KMS-11 (cell line): ENCODE data around the gene ZNF883.
"Not testable (repeated sequence)": the region's sequence is repeated elsewhere in the genome, so short reads cannot be mapped to it uniquely, and the experiment has no call there.

Experiments
- H2AFZ ChIP-seq: fragments of 200-600 bp; sonication (generic); 2 replicates; pipeline ENCODE4 v1.6.1; 2016; ENCODE audit warnings: antibody characterized with exemption, mixed run types, low read depth
- H3K27ac ChIP-seq: fragments of 200-600 bp; sonication (generic); 2 replicates; pipeline ENCODE4 v1.6.1; 2016; ENCODE audit warnings: mild to moderate bottlenecking, mixed run types
- H3K27me3 ChIP-seq: fragments of 200-600 bp; sonication (generic); 2 replicates; pipeline ENCODE4 v1.6.1; 2017; ENCODE audit warnings: mild to moderate bottlenecking, low read depth, mixed run types, moderate library complexity; ENCODE audit not compliant: insufficient read depth
- H3K36me3 ChIP-seq: fragments of 200-600 bp; sonication (generic); 2 replicates; pipeline ENCODE4 v1.6.1; 2017; ENCODE audit warnings: mild to moderate bottlenecking, mixed run types; ENCODE audit not compliant: insufficient read depth
- H3K4me1 ChIP-seq: fragments of 200-600 bp; sonication (generic); 2 replicates; pipeline ENCODE4 v1.6.1; 2016; ENCODE audit warnings: mild to moderate bottlenecking, low read depth, mixed run types; ENCODE audit not compliant: poor library complexity, severe bottlenecking
- H3K4me2 ChIP-seq: fragments of 200-600 bp; sonication (generic); 2 replicates; pipeline ENCODE4 v1.7.0; 2016; ENCODE audit warnings: mild to moderate bottlenecking, mixed run types
- H3K4me3 ChIP-seq: fragments of 200-600 bp; sonication (generic); IDR thresholded peaks from 2 replicates; pipeline ENCODE4 v1.6.1; 2017; ENCODE audit warnings: low read depth, low read length, mixed read lengths; ENCODE audit not compliant: insufficient read depth
- H3K79me2 ChIP-seq: fragments of 200-600 bp; sonication (generic); 2 replicates; pipeline ENCODE4 v1.6.1; 2016; ENCODE audit warnings: low read depth, mixed run types; ENCODE audit not compliant: insufficient read depth
- H3K9ac ChIP-seq: fragments of 200-600 bp; sonication (generic); 2 replicates; pipeline ENCODE4 v1.6.1; 2016; ENCODE audit warnings: mild to moderate bottlenecking, mixed run types
- H4K20me1 ChIP-seq: fragments of 200-600 bp; sonication (generic); 2 replicates; pipeline ENCODE4 v1.6.1; 2016; ENCODE audit warnings: mild to moderate bottlenecking, mixed run types; ENCODE audit not compliant: insufficient read depth
- CTCF ChIP-seq: fragments of 200-600 bp; sonication (generic); conservative IDR thresholded peaks from 2 replicates; pipeline ENCODE4 v1.6.1; 2017; ENCODE audit warnings: low read depth, mild to moderate bottlenecking, antibody characterized with exemption, low read length, moderate library complexity, mixed read lengths

Gene ZNF883

GRCh38 chr9:113011911-113012381, at the start of gene ZNF883:
Gene ZNF883 (minus strand): TSS chr9:113012192.
- H3K27me3 ChIP-seq, result no peaks in the 10 kb centered on the region
- TF ChIP-seq CTCF, result no peak
- no peaks in the 10 kb centered on the region for H3K36me3 ChIP-seq
- H4K20me1 ChIP-seq, result no peaks in the 10 kb centered on the region
- no peak within 1 kb of the TSS for H3K4me2 ChIP-seq
- H2AFZ ChIP-seq, result no peak within 1 kb of the TSS
- no peaks in the 10 kb centered on the region for H3K4me1 ChIP-seq
- H3K27ac ChIP-seq, result no peak within 1 kb of the TSS
- H3K9ac ChIP-seq, result no peak within 1 kb of the TSS
- H3K4me3 ChIP-seq, result no peak within 1 kb of the TSS
- H3K79me2 ChIP-seq, result no peaks in the 10 kb centered on the region

GRCh38 chr9:113061072-113061850, 49.3 kb upstream of the ZNF883 start:
- H3K9ac ChIP-seq, H3K79me2 ChIP-seq, H3K36me3 ChIP-seq, H4K20me1 ChIP-seq, H2AFZ ChIP-seq, H3K4me2 ChIP-seq, H3K27ac ChIP-seq, H3K27me3 ChIP-seq, H3K4me3 ChIP-seq, H3K4me1 ChIP-seq: not testable (repeated sequence)

- H3K27me3 ChIP-seq, H3K4me1 ChIP-seq, H3K4me2 ChIP-seq, H3K9ac ChIP-seq, H3K4me3 ChIP-seq, H2AFZ ChIP-seq, H3K79me2 ChIP-seq, H3K36me3 ChIP-seq, H4K20me1 ChIP-seq, H3K27ac ChIP-seq: not testable (repeated sequence)
Observed at GRCh38 chr9:113059581-113060284, 47.7 kb upstream of the ZNF883 start.

- Histone ChIP-seq H3K27ac (no peak overlapping the region), H3K27me3 (no peaks in the 10 kb centered on the region), H3K79me2 (no peaks in the 10 kb centered on the region), H3K4me2 (peak overlapping the region; percentile 49), H4K20me1 (no peaks in the 10 kb centered on the region), H3K4me1 (no peaks in the 10 kb centered on the region), H2AFZ (peak overlapping the region; percentile 90), H3K4me3 (no peak overlapping the region), H3K36me3 (no peaks in the 10 kb centered on the region), H3K9ac (no peak overlapping the region; the same call in 1 of the 2 replicates)
- TF ChIP-seq CTCF, result no peak
Observed at GRCh38 chr9:113057193-113057592, 45.2 kb upstream of the ZNF883 start.

GRCh38 chr9:113056191-113057106, 44.5 kb upstream of the ZNF883 start, which contains the start of gene ZFP37:
Gene ZFP37 (minus strand): TSS chr9:113056724. CDS start chr9:113056688, 36 bp downstream.
- no peaks in the 10 kb centered on the region for H3K27me3 ChIP-seq
- no peaks in the 10 kb centered on the region for H3K36me3 ChIP-seq
- peak within 1 kb of the TSS; percentile 90 for H2AFZ ChIP-seq
- no peak for TF ChIP-seq CTCF
- H4K20me1 ChIP-seq, result no peaks in the 10 kb centered on the region
- no peaks in the 10 kb centered on the region for H3K79me2 ChIP-seq
- H3K4me2 ChIP-seq, result peak within 1 kb of the TSS; percentile 49
- H3K9ac ChIP-seq, result no peak within 1 kb of the TSS; the same call in 1 of the 2 replicates
- no peaks in the 10 kb centered on the region for H3K4me1 ChIP-seq
- H3K4me3 ChIP-seq, result no peak within 1 kb of the TSS
- no peak within 1 kb of the TSS for H3K27ac ChIP-seq
